ENCODE measurements around the gene TNFRSF12A. TPM values are rescaled to one million over a fixed set of nuclear protein-coding genes. Genes with fewer than 3 reads are reported as not detected.

Gene TNFRSF12A
- total RNA-seq, 1 donor from 2014 or later, result 12.3 TPM

DNA sequence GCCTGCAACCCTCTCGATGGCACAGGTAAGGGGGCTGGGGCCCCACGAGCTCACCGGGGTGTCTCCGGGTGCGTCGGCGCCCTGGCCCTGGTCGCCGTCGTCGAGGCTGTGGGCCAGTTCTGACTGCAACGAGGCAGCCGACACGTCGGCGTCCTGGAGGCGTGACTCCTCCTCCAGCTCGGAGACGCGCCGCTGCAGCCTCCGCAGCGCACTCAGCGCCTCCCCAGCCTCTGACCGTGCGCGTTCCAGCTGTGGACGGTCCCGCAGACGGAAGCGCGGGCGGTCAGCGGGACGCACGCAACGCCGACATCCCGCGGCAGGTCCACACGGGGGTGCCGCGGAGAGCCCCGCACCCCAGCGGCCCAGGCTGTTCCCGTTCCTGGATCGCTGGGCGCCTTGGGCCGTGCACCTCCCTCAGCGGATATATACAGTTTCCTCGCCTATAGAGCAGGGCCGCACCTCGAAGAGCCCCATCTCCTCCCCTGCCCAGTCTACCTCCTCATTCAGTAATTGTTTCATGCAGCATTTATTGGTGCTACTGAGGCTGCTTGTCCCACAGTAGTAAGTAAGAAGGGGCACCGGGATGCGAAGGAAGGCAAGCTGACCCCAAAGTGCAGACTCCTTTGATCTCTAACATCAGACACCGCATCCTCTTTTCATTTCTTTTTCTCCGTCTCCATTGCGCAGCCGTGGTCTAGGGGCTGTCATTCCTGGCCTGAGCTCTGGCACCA is 9.5 kb downstream of the TNFRSF12A start:
- Histone ChIP-seq H3K9me3 (no peaks in the 10 kb centered on the region), H3K36me3 (peaks cover 0 to 3% of the 10 kb centered on the region in 2 donors), H3K4me1 (peaks cover 30% of the 10 kb centered on the region), H3K27ac (no peak overlapping the region), H3K27me3 (peaks cover 6% of the 10 kb centered on the region), H3K4me3 (no peak overlapping the region)
- TF ChIP-seq, protein P1, sequence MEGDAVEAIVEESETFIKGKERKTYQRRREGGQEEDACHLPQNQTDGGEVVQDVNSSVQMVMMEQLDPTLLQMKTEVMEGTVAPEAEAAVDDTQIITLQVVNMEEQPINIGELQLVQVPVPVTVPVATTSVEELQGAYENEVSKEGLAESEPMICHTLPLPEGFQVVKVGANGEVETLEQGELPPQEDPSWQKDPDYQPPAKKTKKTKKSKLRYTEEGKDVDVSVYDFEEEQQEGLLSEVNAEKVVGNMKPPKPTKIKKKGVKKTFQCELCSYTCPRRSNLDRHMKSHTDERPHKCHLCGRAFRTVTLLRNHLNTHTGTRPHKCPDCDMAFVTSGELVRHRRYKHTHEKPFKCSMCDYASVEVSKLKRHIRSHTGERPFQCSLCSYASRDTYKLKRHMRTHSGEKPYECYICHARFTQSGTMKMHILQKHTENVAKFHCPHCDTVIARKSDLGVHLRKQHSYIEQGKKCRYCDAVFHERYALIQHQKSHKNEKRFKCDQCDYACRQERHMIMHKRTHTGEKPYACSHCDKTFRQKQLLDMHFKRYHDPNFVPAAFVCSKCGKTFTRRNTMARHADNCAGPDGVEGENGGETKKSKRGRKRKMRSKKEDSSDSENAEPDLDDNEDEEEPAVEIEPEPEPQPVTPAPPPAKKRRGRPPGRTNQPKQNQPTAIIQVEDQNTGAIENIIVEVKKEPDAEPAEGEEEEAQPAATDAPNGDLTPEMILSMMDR (IDR thresholded peaks at IDR 0.05), result no peak
- TF ChIP-seq POLR2AphosphoS5 (IDR thresholded peaks at IDR 0.05; ENCODE audit: insufficient read depth in 1 of 2, low read depth in 1 of 2) (no peak), POLR2A (IDR thresholded peaks at IDR 0.05) (no peak)
- intact Hi-C loops (cut with DNase I), result no loop called here
- no peak for DNase-seq (ENCODE audit: extremely low spot score in 2 of 2)

DNA sequence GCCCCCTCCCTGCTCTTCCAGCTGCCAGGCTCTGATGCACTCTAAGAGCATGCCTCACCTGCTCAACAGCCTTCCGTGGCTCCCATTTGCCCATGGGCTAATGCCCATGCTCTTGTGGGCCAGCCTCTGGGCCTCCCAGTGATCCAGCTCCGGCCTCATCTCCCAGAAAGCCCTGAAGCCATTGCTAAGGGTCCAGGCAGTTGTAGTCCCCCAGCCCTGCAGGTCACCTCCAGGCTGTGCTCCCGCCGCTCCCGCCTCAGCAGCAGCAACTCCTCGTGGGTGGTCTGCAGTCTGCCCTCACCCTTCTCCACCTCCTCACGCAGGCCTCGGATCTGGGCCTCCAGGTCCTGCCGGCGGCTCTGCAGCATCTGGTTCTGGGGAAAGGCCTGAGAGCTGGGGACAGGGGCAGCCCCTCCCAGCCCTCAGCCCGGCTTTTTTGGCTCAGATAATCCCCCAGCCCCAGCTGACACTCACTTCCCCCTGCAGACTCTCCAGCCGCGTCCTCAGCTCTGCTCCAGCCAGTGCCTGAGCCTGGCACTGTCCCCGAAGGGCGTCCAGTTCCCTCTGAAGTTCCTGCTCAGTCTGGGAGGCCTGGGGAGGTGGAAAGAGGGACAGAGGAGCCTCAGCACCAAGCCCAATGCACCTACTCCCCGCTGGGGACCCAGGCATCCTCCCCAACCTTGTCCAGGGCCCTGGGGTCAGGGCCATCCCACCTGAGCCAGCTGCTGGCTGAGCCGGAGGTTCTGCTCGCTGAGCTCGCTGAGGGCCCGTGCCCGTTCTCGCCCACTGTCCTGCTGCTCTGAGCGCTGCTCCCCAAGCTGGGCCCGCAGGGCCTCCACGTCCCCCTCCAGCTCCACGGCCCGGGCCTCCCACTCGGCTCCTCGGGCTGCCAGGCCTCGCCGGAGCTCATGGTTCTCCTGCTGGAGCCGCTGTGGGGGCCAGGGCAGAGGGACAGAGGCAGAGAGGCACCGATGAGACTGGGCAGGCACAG is 10.3 kb downstream of the TNFRSF12A start:
- Histone ChIP-seq H3K4me1 (peaks cover 21% of the 10 kb centered on the region), H3K36me3 (peaks cover 0 to 3% of the 10 kb centered on the region in 2 donors)
- no peak for TF ChIP-seq POLR2AphosphoS5 (IDR thresholded peaks at IDR 0.05; ENCODE audit: insufficient read depth in 1 of 2, low read depth in 1 of 2)
- no peak for TF ChIP-seq POLR2A (IDR thresholded peaks at IDR 0.05)
- TF ChIP-seq, protein P1 (IDR thresholded peaks at IDR 0.05), result no peak

DNA sequence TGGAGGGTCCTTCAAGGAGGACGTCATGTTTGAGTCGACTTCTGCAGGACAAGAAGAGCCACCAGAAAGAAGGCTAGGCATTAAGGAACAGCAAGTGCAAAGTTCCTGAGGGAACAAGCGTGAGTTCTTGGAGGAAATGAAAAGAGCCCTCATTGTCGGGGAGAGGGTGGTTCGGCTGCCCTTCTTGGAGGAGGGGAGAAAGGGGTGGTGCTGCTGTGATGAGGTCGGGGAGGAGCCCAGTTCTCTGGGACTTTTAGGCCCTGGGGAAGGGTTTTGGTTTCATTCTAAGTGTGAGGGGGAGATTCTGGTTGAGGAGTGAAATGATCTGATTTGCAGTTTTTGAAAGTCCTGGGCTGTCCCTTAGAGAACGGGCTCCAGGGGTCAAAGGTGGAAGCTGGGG is 12.5 kb downstream of the TNFRSF12A start:
- H3K27ac ChIP-seq, result no peak overlapping the region
- peaks cover 34% of the 10 kb centered on the region for H3K4me1 ChIP-seq
- no peaks in the 10 kb centered on the region for H3K36me3 ChIP-seq
- intact Hi-C loops (cut with DNase I), result no loop called here
- DNase-seq (ENCODE audit: extremely low spot score in 2 of 2), result no peak
- no peak for TF ChIP-seq POLR2AphosphoS5 (IDR thresholded peaks at IDR 0.05; ENCODE audit: insufficient read depth in 1 of 2, low read depth in 1 of 2)
- no peak for TF ChIP-seq POLR2A (IDR thresholded peaks at IDR 0.05)
- TF ChIP-seq, protein P1 (IDR thresholded peaks at IDR 0.05), result no peak
- H3K4me3 ChIP-seq, result no peak overlapping the region
- H3K9me3 ChIP-seq, result no peaks in the 10 kb centered on the region
- H3K27me3 ChIP-seq, result peaks cover 16% of the 10 kb centered on the region

More for the DNA sequence above, 10.3 kb downstream of the TNFRSF12A start:
- Histone ChIP-seq H3K27ac (no peak overlapping the region), H3K4me3 (no peak overlapping the region), H3K27me3 (peaks cover 6% of the 10 kb centered on the region), H3K9me3 (no peaks in the 10 kb centered on the region)
- DNase-seq (ENCODE audit: extremely low spot score in 2 of 2), result no peak
- intact Hi-C loops (cut with DNase I), result no loop called here

DNA sequence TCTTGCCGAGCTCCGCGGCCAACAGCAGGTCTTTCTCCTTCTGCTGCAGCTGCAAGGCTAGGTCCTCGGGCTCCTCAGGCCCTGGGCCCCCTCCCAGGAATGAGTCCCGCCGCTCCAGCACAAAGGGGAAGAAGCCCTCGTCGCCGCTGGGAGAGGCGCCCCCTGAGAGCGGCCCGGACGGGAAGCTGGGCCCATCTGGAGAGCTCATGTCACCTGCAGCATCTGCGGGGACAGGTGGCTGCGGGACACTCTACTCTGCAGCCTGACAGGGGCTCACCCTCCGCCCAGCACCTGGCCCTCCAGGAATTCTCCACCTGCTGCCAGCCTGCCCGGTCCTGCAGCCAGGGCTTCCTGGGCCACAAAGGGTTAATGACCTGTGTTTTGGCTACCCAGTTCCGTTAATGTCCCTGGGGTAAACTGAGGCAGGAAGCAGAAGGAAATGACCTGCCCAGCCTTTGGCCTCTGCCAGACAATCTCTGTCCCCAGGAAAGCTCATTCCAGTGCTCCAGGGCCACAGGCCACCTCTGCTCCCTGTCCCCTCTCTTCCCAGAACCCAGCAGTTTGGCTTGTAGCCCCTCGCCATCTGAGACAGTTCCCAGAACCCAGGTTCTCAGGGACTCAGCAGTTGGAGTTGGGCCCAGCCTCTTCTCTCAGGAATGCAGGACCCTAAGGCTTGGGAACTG is 15.3 kb downstream of the TNFRSF12A start:
- H3K27ac ChIP-seq, result no peak overlapping the region
- peaks cover 13% of the 10 kb centered on the region for H3K4me1 ChIP-seq
- no peaks in the 10 kb centered on the region for H3K36me3 ChIP-seq
- no peak for DNase-seq (ENCODE audit: extremely low spot score in 2 of 2)
- intact Hi-C loops (cut with DNase I), result no loop called here
- peaks cover 15% of the 10 kb centered on the region for H3K27me3 ChIP-seq
- H3K9me3 ChIP-seq, result no peaks in the 10 kb centered on the region
- H3K4me3 ChIP-seq, result peak overlapping the region in 1 of 2 donors; percentile 42
- no peak for TF ChIP-seq POLR2A (IDR thresholded peaks at IDR 0.05)
- TF ChIP-seq POLR2AphosphoS5 (IDR thresholded peaks at IDR 0.05; ENCODE audit: insufficient read depth in 1 of 2, low read depth in 1 of 2), result no peak
- TF ChIP-seq, protein P1 (IDR thresholded peaks at IDR 0.05), result no peak

All from vagina (tissue), 2 donors.